BE2C (cell line): ENCODE data around the gene ARRDC4. TPM values are rescaled to one million over a fixed set of nuclear protein-coding genes. Genes with fewer than 3 reads are reported as not detected.
A peak's percentile ranks its signal among the peaks of the same experiment; 100 is the strongest.

ENCODE experiments used
- DNase-seq: peaks from one replicate; pipeline ENCODE4 v3.0.0-alpha.2; 2020
- H3K27me3 ChIP-seq: fragments of 250-450 bp; sonication (Bioruptor Pico); 2 replicates; pipeline ENCODE4 v1.5.1; 2020; ENCODE audit warnings: mild to moderate bottlenecking
- H3K36me3 ChIP-seq: fragments of 250-450 bp; sonication (Bioruptor Pico); 2 replicates; pipeline ENCODE4 v1.5.1; 2020; ENCODE audit warnings: mild to moderate bottlenecking
- H3K4me1 ChIP-seq: fragments of 250-450 bp; sonication (Bioruptor Pico); 2 replicates; pipeline ENCODE4 v1.5.1; 2020
- H3K4me3 ChIP-seq: 2 replicates; pipeline ENCODE4 v1.5.1; 2011; ENCODE audit warnings: low read depth, low read length
- H3K9me3 ChIP-seq: fragments of 250-450 bp; sonication (Bioruptor Pico); 2 replicates; pipeline ENCODE4 v1.5.1; 2020
- CTCF ChIP-seq: IDR thresholded peaks from 2 replicates; pipeline ENCODE4 v1.5.1; 2012; ENCODE audit warnings: mild to moderate bottlenecking, low read depth, low read length
- polyA plus RNA-seq: library from polyadenylated mRNA; unstranded; fragments of >200 nt; gene quantifications from one replicate; pipeline ENCODE4 v1.2.1, GENCODE V29; 2012; ENCODE audit warnings: low read depth, missing spikeins; ENCODE audit not compliant: insufficient read length, insufficient read depth

The ARRDC4 gene
- 2.5 TPM for polyA plus RNA-seq

- H3K27me3 ChIP-seq, result no peaks in the 10 kb centered on the region
- peak; percentile 100 for DNase-seq
- H3K4me3 ChIP-seq, result peak within 1 kb of the TSS; percentile 77
- no peak for TF ChIP-seq CTCF
- H3K36me3 ChIP-seq, result 0 out of 2 replicates have a peak, but pooled peaks cover under 1% of the 10 kb centered on the region
- H3K9me3 ChIP-seq, result no peaks in the 10 kb centered on the region
- peaks cover 4% of the 10 kb centered on the region for H3K4me1 ChIP-seq
These were observed at the start of gene ARRDC4 for GRCh38 chr15:97960364-97961066. Gene ARRDC4, plus strand, starts transcription at chr15:97960703. Its CDS starts 159 bp downstream, at chr15:97960862.

DNA sequence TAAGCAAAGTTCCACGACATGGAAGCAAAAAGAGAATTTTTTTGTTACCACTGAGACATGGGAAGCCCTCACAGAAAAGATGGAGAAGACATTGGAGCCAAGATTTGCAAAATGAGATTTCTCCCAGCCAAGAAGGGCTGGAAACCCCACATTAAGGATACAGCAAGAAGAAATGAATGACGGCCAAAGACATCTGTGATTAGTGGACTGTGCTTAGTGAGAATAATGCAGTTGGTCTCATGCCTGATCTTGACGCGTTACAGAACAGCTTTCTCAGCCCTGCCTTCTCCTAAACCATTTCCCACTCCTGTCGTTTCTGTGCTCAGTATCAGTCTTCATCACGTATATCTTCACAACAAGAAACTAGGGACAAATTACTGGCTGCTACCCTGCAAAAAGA is 45.8 kb upstream of the ARRDC4 start:
- TF ChIP-seq CTCF, result no peak
- Histone ChIP-seq H3K36me3 (no peaks in the 10 kb centered on the region), H3K9me3 (no peaks in the 10 kb centered on the region), H3K4me3 (no peak overlapping the region), H3K4me1 (no peaks in the 10 kb centered on the region), H3K27me3 (peaks cover 56% of the 10 kb centered on the region)
- DNase-seq, result no peak

GRCh38 chr15:97915261-97915660 is 45.2 kb upstream of the ARRDC4 start:
- TF ChIP-seq CTCF, result no peak
- H3K4me1 ChIP-seq, result no peaks in the 10 kb centered on the region
- no peaks in the 10 kb centered on the region for H3K9me3 ChIP-seq
- H3K27me3 ChIP-seq, result peaks cover 56% of the 10 kb centered on the region
- no peak for DNase-seq
- no peaks in the 10 kb centered on the region for H3K36me3 ChIP-seq
- no peak overlapping the region for H3K4me3 ChIP-seq

- no peaks in the 10 kb centered on the region for H3K4me1 ChIP-seq
- no peaks in the 10 kb centered on the region for H3K36me3 ChIP-seq
- H3K4me3 ChIP-seq, result no peak overlapping the region
- H3K9me3 ChIP-seq, result no peaks in the 10 kb centered on the region
- no peak for TF ChIP-seq CTCF
- H3K27me3 ChIP-seq, result peaks cover 20% of the 10 kb centered on the region
- DNase-seq, result no peak
These were observed 39.1 kb upstream of the ARRDC4 start for GRCh38 chr15:97921296-97921865.

- H3K9me3 ChIP-seq, result no peaks in the 10 kb centered on the region
- no peak for TF ChIP-seq CTCF
- no peaks in the 10 kb centered on the region; the same call in 1 of the 2 replicates for H3K27me3 ChIP-seq
- no peaks in the 10 kb centered on the region for H3K4me1 ChIP-seq
- DNase-seq, result no peak
- no peak overlapping the region for H3K4me3 ChIP-seq
- H3K36me3 ChIP-seq, result no peaks in the 10 kb centered on the region
These were observed 30.9 kb upstream of the ARRDC4 start for GRCh38 chr15:97929456-97930229.

GRCh38 chr15:97930230-97930629 is 30.3 kb upstream of the ARRDC4 start:
- Histone ChIP-seq H3K27me3 (no peaks in the 10 kb centered on the region), H3K4me3 (no peak overlapping the region), H3K36me3 (no peaks in the 10 kb centered on the region), H3K4me1 (no peaks in the 10 kb centered on the region), H3K9me3 (no peaks in the 10 kb centered on the region)
- no peak for DNase-seq
- no peak for TF ChIP-seq CTCF
